Upper lobe of left lung (tissue), 6 donors: ENCODE measurements around the gene HOXA7. TPM values are rescaled to one million over a fixed set of nuclear protein-coding genes. Genes with fewer than 3 reads are reported as not detected.

ENCODE experiments used
- ATAC-seq, 2 donors: fragments of 200-7000 bp; cut with Tn5 transposase; one replicate each; pipeline ENCODE4 v1.9.1; 2022; ENCODE audit warnings: mild to moderate bottlenecking in 2 of 2, moderate library complexity in 2 of 2; ENCODE audit not compliant: low FRiP score in 2 of 2
- DNase-seq, 2 donors: peaks; one replicate each; pipeline ENCODE4 v3.0.0-alpha.2; 2019 to 2020
- H3K27ac ChIP-seq, 4 donors: fragments of 200-600 bp; sonication (generic); one replicate each; pipeline ENCODE4 v1.5.1; 2016 to 2019
- H3K27me3 ChIP-seq, 4 donors: fragments of 200-600 bp; sonication (generic); one replicate each; pipeline ENCODE4 v1.5.1; 2017 to 2019
- H3K36me3 ChIP-seq, 4 donors: fragments of 200-600 bp; sonication (generic); one replicate each; pipeline ENCODE4 v1.5.1; 2016 to 2019
- H3K4me1 ChIP-seq, 4 donors: fragments of 200-600 bp; sonication (generic); one replicate each; pipeline ENCODE4 v1.5.1; 2018 to 2019
- H3K4me3 ChIP-seq, 4 donors: fragments of 200-600 bp; sonication (generic); one replicate each; pipeline ENCODE4 v1.5.1; 2017 to 2019; ENCODE audit warnings: mild to moderate bottlenecking in 2 of 4, moderate library complexity in 1 of 4
- H3K9me3 ChIP-seq, 4 donors: fragments of 200-600 bp; sonication (generic); one replicate each; pipeline ENCODE4 v1.5.1; 2018 to 2019
- CTCF ChIP-seq, 6 experiments: fragments of 450-650 bp in 4 of 6; fragments of 200-600 bp in 2 of 6; sonication (generic) in 2 of 6; IDR thresholded peaks; one replicate each; pipeline ENCODE4 v1.5.1; 2016 to 2019; ENCODE audit warnings: antibody characterized with exemption in 6 of 6
- EP300 ChIP-seq, 4 donors: sonication (generic); formaldehyde crosslinking; IDR thresholded peaks; one replicate each; pipeline ENCODE4 v1.5.1; 2017; ENCODE audit warnings: antibody characterized with exemption in 4 of 4, control low read depth in 2 of 4
- POLR2A ChIP-seq, 4 donors: fragments of 450-650 bp; IDR thresholded peaks; one replicate each; pipeline ENCODE4 v1.5.1; 2016 to 2017; ENCODE audit warnings: antibody characterized with exemption in 4 of 4, mild to moderate bottlenecking in 2 of 4
- POLR2AphosphoS5 ChIP-seq, 2 donors: sonication (generic); formaldehyde crosslinking; IDR thresholded peaks; one replicate each; pipeline ENCODE4 v1.5.1; 2017; ENCODE audit warnings: antibody characterized with exemption in 2 of 2
- WGBS, 2 donors: methylation state at CpG; one replicate each; pipeline ENCODE4 v1.1.5; 2017 to 2018; 5-methylcytosine and 5-hydroxymethylcytosine counted together
- total RNA-seq, 6 donors: library from RNA; depleted of rRNA in 4 of 6; stranded (reverse); fragments of >200 nt in 4 of 6; gene quantifications; one replicate each; pipeline versions ENCODE4 v1.1.0 to v1.2.1, GENCODE V29; 2016 to 2021
- donor health status: DM: no; HTN: no; CAD: no; lungs with moderate emphysema.
- donor health status: DM: no; HTN: yes; CAD: no; lungs with severe emphysema.

Gene HOXA7
- total RNA-seq, 6 donors from 2014 or later, result 0.46 to 3.3 (median 2.5) TPM; not detected in 2

DNA sequence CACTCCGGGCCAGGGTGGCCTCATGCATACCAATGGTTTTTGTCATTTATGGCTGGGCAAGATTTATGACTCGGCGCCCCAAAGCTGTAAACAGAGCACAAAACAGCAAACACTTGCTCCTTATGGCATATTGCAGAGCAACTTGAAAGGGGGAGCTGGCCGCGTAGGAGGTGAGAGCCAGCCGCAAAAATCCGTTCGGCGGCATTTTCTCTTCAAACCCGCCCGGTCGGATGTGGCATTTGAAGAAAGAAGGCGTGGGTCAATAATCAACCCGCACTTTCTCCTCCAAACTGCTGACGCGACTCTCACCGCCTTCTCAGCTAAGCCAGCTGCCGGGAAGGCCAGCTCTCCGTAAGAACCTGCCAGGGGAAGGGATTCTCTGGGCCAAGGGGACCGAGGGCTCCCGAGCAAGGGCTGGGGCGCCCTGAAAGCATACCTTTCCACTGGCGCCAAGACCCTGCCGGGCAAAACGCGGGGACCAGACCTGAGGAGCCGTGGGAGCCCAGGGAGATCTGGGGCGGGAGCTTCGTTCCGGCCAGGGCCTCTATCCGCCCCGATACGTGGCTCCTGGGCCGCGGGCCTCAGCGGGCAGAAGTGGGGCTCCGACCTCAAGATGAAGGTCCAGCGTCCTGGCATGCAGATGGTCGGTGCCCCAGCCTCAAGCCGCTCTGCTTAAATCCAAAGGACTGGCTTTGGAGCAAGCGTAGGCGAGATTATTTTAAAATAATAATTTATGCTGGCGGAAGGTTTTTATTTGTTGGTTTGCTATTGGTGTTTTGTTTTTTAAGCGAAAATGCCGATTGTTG, 41.1 kb downstream of the HOXA7 start:
- DNase-seq, result peak in 1 of 2 donors; percentile 77
- TF ChIP-seq POLR2AphosphoS5 (IDR thresholded peaks at IDR 0.05) (peak; percentile 12 to 21), POLR2A (IDR thresholded peaks at IDR 0.05) (no peak)

GRCh38 chr7:27114881-27115220, 41.6 kb downstream of the HOXA7 start:
- H3K4me1 ChIP-seq, result peaks cover 13 to 31% (median 25%) of the 10 kb centered on the region in 4 donors
- 29 to 39% methylated on average over 6 of the region's 6 CpGs for WGBS, 2 donors
- DNase-seq (no peak), ATAC-seq (no peak)
- H3K27ac ChIP-seq, result peak overlapping the region; percentile 87 to 95 (median 90)
- no peaks in the 10 kb centered on the region for H3K36me3 ChIP-seq
- no peaks in the 10 kb centered on the region for H3K9me3 ChIP-seq
- H3K4me3 ChIP-seq, result peak overlapping the region; percentile 29 to 59 (median 44)
- H3K27me3 ChIP-seq, result peaks cover 0 to 3% (median 1%) of the 10 kb centered on the region in 4 donors
- no peak for TF ChIP-seq EP300 (IDR thresholded peaks at IDR 0.05)
- no peak for TF ChIP-seq POLR2A (IDR thresholded peaks at IDR 0.05)
- no peak for TF ChIP-seq CTCF (IDR thresholded peaks at IDR 0.05)
- no peak for TF ChIP-seq POLR2AphosphoS5 (IDR thresholded peaks at IDR 0.05)

More for the DNA sequence above, 41.1 kb downstream of the HOXA7 start:
- Histone ChIP-seq H3K36me3 (no peaks in the 10 kb centered on the region), H3K9me3 (no peaks in the 10 kb centered on the region), H3K4me3 (peak overlapping the region; percentile 29 to 59 (median 44)), H3K27me3 (peaks cover 0 to 3% (median 1%) of the 10 kb centered on the region in 4 donors), H3K27ac (peak overlapping the region; percentile 87 to 95 (median 90)), H3K4me1 (peaks cover 15 to 31% (median 25%) of the 10 kb centered on the region in 4 donors)
- no peak for ATAC-seq
- 43 to 54% methylated on average over 31 to 40 of the region's 45 CpGs for WGBS, 2 donors

DNA sequence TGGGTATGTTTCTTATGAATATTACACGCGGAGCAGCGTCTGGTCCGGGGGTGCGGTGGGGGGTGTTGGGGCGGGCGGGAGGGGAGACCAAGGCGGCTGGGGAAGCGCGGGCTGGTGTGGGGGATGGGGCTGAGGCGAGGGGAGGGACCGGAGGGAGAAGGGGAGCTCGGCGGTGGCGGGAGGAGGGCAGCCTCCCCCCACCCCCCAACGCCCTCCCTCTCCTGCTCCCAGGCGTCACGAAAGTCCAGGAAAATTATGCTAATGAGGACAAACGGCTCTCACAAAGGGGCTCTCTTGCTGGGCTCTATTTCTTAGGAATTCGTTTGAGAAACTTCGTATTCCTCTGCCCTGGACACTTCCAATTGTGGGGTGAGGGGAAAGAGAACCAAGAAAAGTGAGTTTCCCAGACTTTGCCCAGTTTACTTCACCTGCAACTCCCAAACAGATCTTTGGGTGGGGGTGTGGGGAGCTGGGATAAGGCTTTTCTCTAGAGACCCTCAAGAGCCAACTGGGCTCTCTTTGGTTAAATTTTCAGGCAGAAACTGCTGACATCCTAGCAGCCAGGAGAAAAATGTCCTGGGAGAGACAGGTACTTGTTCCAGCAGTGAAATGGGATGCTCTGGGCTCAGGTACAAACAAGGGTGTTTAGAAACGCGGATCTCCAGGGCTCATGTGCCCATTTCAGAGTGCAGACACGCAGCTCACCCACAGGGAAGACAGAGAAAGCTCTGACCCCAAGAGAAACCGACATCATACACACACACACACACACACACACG, 42.3 kb downstream of the HOXA7 start:
- Histone ChIP-seq H3K27me3 (peaks cover 0 to 3% (median 1%) of the 10 kb centered on the region in 4 donors), H3K36me3 (no peaks in the 10 kb centered on the region), H3K4me1 (peaks cover 11 to 32% (median 27%) of the 10 kb centered on the region in 4 donors), H3K4me3 (peak overlapping the region; percentile 46 to 76 (median 60)), H3K27ac (peak overlapping the region; percentile 89 to 95 (median 91)), H3K9me3 (no peaks in the 10 kb centered on the region)
- no peak for TF ChIP-seq CTCF (IDR thresholded peaks at IDR 0.05)
- no peak for TF ChIP-seq POLR2A (IDR thresholded peaks at IDR 0.05)
- peak in 1 of 2 donors; percentile 15 for TF ChIP-seq POLR2AphosphoS5 (IDR thresholded peaks at IDR 0.05)
- DNase-seq (peak in 1 of 2 donors; percentile 80), ATAC-seq (peak; percentile 3 to 60)
- 21 to 38% methylated on average over 12 to 16 of the region's 26 CpGs for WGBS, 2 donors

GRCh38 chr7:27112955-27113949, 43.2 kb downstream of the HOXA7 start:
- peak overlapping the region; percentile 89 to 95 (median 91) for H3K27ac ChIP-seq
- no peaks in the 10 kb centered on the region for H3K9me3 ChIP-seq
- peak in 1 of 2 donors; percentile 60 for ATAC-seq
- peak overlapping the region; percentile 46 to 76 (median 60) for H3K4me3 ChIP-seq
- peaks cover 16 to 33% (median 28%) of the 10 kb centered on the region in 4 donors for H3K4me1 ChIP-seq
- 39 to 63% methylated on average over 27 to 30 of the region's 57 CpGs for WGBS, 2 donors
- TF ChIP-seq EP300 (IDR thresholded peaks at IDR 0.05), result peak in 3 of 4 donors; percentile 62 to 71 (median 70)
- peak in 2 of 4 donors; percentile 25 to 41 for TF ChIP-seq POLR2A (IDR thresholded peaks at IDR 0.05)
- no peak for TF ChIP-seq CTCF (IDR thresholded peaks at IDR 0.05)
- peak; percentile 78 to 80 for TF ChIP-seq POLR2AphosphoS5 (IDR thresholded peaks at IDR 0.05)
- H3K27me3 ChIP-seq, result peaks cover 0 to 3% (median 1%) of the 10 kb centered on the region in 4 donors
- H3K36me3 ChIP-seq, result no peaks in the 10 kb centered on the region
- DNase-seq, result peak in 1 of 2 donors; percentile 88
